Activated naive CD4-positive, alpha-beta T cell treated with anti-CD3 and anti-CD28 coated beads, Interleukin-2, amount 50 U/mL, for 72 hours (primary cell): ENCODE results near the gene PLXNC1. TPM values are rescaled to one million over a fixed set of nuclear protein-coding genes. Genes with fewer than 3 reads are reported as not detected.

Source experiments
- ATAC-seq, 2 donors: fragments of 150-1000 bp; cut with Tn5 transposase; 2 replicates each; pipeline ENCODE4 v1.10.0; 2021; ENCODE audit warnings: mild to moderate bottlenecking in 2 of 2, moderate library complexity in 2 of 2
- DNase-seq, 2 donors: peaks; one replicate each; pipeline ENCODE4 v3.0.0; 2021 to 2022; ENCODE audit warnings: low spot score in 2 of 2
- H3K27ac Mint-ChIP-seq, 2 donors: one replicate each; pipeline ENCODE4 v1.8.0; 2022; ENCODE audit warnings: mild to moderate bottlenecking in 2 of 2, mixed read lengths in 2 of 2
- H3K36me3 Mint-ChIP-seq, 2 donors: one replicate each; pipeline ENCODE4 v1.8.0; 2022; ENCODE audit warnings: mixed read lengths in 2 of 2
- H3K9me3 Mint-ChIP-seq, 2 donors: one replicate each; pipeline ENCODE4 v1.8.0; 2022; ENCODE audit warnings: mixed read lengths in 2 of 2
- total RNA-seq, 2 donors: library from RNA; stranded (reverse); gene quantifications; one replicate each; pipeline ENCODE4 v1.2.3, GENCODE V29; 2022

PLXNC1 gene
- total RNA-seq, 2 donors from 2014 or later: 3.1 to 9.2 TPM

GRCh38 chr12:94326727-94327126 lies 178.3 kb downstream of the PLXNC1 start:
- peak overlapping the region in 1 of 2 donors; percentile 73 for H3K27ac Mint-ChIP-seq
- peaks cover 63 to 73% of the 10 kb centered on the region in 2 donors for H3K36me3 Mint-ChIP-seq
- peak; percentile 94 to 95 for ATAC-seq
- DNase-seq: peak in 1 of 2 donors; percentile 13
- H3K9me3 Mint-ChIP-seq: peaks cover 0 to under 1% of the 10 kb centered on the region in 2 donors

GRCh38 chr12:94327809-94328208 lies 179.4 kb downstream of the PLXNC1 start:
- DNase-seq (no peak), ATAC-seq (peak in 1 of 2 donors; percentile 34)
- peaks cover 58 to 66% of the 10 kb centered on the region in 2 donors for H3K36me3 Mint-ChIP-seq
- no peaks in the 10 kb centered on the region for H3K9me3 Mint-ChIP-seq
- peak overlapping the region; percentile 15 to 46 for H3K27ac Mint-ChIP-seq

GRCh38 chr12:94329366-94329765 lies 181.0 kb downstream of the PLXNC1 start:
- Mint-ChIP-seq H3K36me3 (peaks cover 48 to 57% of the 10 kb centered on the region in 2 donors), H3K9me3 (no peaks in the 10 kb centered on the region)
- no peak for ATAC-seq

GRCh38 chr12:94333396-94333795 lies 185.0 kb downstream of the PLXNC1 start:
- ATAC-seq: no peak
- Mint-ChIP-seq H3K36me3 (peaks cover 15 to 21% of the 10 kb centered on the region in 2 donors), H3K27ac (no peak overlapping the region), H3K9me3 (no peaks in the 10 kb centered on the region)
- DNase-seq: no peak

More at GRCh38 chr12:94329366-94329765, 181.0 kb downstream of the PLXNC1 start:
- peak overlapping the region in 1 of 2 donors; percentile 70 for H3K27ac Mint-ChIP-seq
- no peak for DNase-seq

- Mint-ChIP-seq H3K9me3 (no peaks in the 10 kb centered on the region), H3K36me3 (peaks cover 6% of the 10 kb centered on the region in 2 donors), H3K27ac (no peak overlapping the region)
- DNase-seq (no peak), ATAC-seq (no peak)
Measured at GRCh38 chr12:94336211-94336925, 188.0 kb downstream of the PLXNC1 start.

- Mint-ChIP-seq H3K36me3 (no peaks in the 10 kb centered on the region), H3K9me3 (no peaks in the 10 kb centered on the region), H3K27ac (no peak overlapping the region)
- ATAC-seq (no peak), DNase-seq (no peak)
Measured at GRCh38 chr12:94338006-94338794, 189.8 kb downstream of the PLXNC1 start.

- no peaks in the 10 kb centered on the region for H3K9me3 Mint-ChIP-seq
- ATAC-seq (no peak), DNase-seq (no peak)
- H3K36me3 Mint-ChIP-seq: peaks cover 2 to 5% of the 10 kb centered on the region in 2 donors
- no peak overlapping the region for H3K27ac Mint-ChIP-seq
Measured at GRCh38 chr12:94340573-94340972, 192.2 kb downstream of the PLXNC1 start.

GRCh38 chr12:94353130-94353529 lies 204.8 kb downstream of the PLXNC1 start:
- Mint-ChIP-seq H3K36me3 (peaks cover 81 to 93% of the 10 kb centered on the region in 2 donors), H3K9me3 (peaks cover 28 to 38% of the 10 kb centered on the region in 2 donors), H3K27ac (no peak overlapping the region)
- DNase-seq (no peak), ATAC-seq (peak in 1 of 2 donors; percentile 66)
